Left cardiac atrium (tissue), 4 donors: ENCODE measurements around the gene VPS51. TPM values are rescaled to one million over a fixed set of nuclear protein-coding genes. Genes with fewer than 3 reads are reported as not detected.

Experiments
- ATAC-seq, 2 donors: fragments of 200-7000 bp; cut with Tn5 transposase; one replicate each; pipeline ENCODE4 v1.9.1; 2020; ENCODE audit warnings: mild to moderate bottlenecking in 2 of 2, moderate library complexity in 2 of 2
- DNase-seq: peaks from one replicate; pipeline ENCODE4 v3.0.0-alpha.2; 2020
- intact Hi-C, 2 donors: fragments of 100-400 bp; cut with DNase I; formaldehyde crosslinking; loops; one replicate each; pipeline versions ENCODE4 v1.14.1 to v1.15.1; 2022 to 2023
- long read RNA-seq: library from polyadenylated mRNA; unstranded; transcript quantifications from one replicate; pipeline ENCODE4 v2.0.0, GENCODE V29; 2021
- total RNA-seq, 2 donors: library from RNA; stranded (reverse); fragmentation: NEBNext Ultra II Directional; extraction: Animal tissue kit (Norgen Biotek cat#: 25700); gene quantifications; one replicate each; pipeline ENCODE4 v1.2.1, GENCODE V29; 2021
- donor health status: DM: no; HTN: yes; CAD: no.
- donor health status: DM: no; HTN: yes; CAD: no; lungs with severe emphysema.
- donor health status: DM: yes; HTN: yes; CAD: no.
- donor health status: Dilated cardiomyopathy.

VPS51 gene
- 10 to 100 TPM; 52.7 to 70.1 TPM for total RNA-seq
- long read RNA-seq, transcript VPS51-201 (10 exons, 2,714 nt) = major isoform, 98 of 129 reads
- long read RNA-seq, partial matches to known transcripts = 14 of 129 reads
- long read RNA-seq, other reads (novel, unspliced or antisense) = 16 of 129 reads

- ATAC-seq (peak; percentile 97 to 99), DNase-seq (peak; percentile 91)
- intact Hi-C loops = no loop called here
These were observed at the start of gene VPS51 for GRCh38 chr11:65095974-65096806. Gene VPS51, plus strand, starts transcription at chr11:65096214. Its CDS starts 37 bp downstream, at chr11:65096251.

- intact Hi-C loops = no loop called here
- ATAC-seq (peak; percentile 53 to 69), DNase-seq (peak; percentile 54)
These were observed 48.2 kb upstream of the VPS51 start for GRCh38 chr11:65047581-65048422.

- intact Hi-C loops = no loop called here
- no peak for ATAC-seq
- no peak for DNase-seq
These were observed 44.6 kb upstream of the VPS51 start for GRCh38 chr11:65051398-65051858.

GRCh38 chr11:65053827-65054508, 42.0 kb upstream of the VPS51 start:
- intact Hi-C loops = no loop called here
- ATAC-seq (no peak), DNase-seq (no peak)

- ATAC-seq = no peak
These were observed 40.5 kb upstream of the VPS51 start for GRCh38 chr11:65055538-65055937.

GRCh38 chr11:65056999-65057398, 39.0 kb upstream of the VPS51 start:
- DNase-seq (no peak), ATAC-seq (no peak)
- intact Hi-C loops = no loop called here

More at GRCh38 chr11:65055538-65055937, 40.5 kb upstream of the VPS51 start:
- intact Hi-C loops = no loop called here
- no peak for DNase-seq

- DNase-seq = no peak
- intact Hi-C loops = no loop called here
- ATAC-seq = no peak
These were observed 38.5 kb upstream of the VPS51 start for GRCh38 chr11:65057526-65057925.

GRCh38 chr11:65058012-65058411, 38.0 kb upstream of the VPS51 start:
- intact Hi-C loops = no loop called here
- DNase-seq (no peak), ATAC-seq (no peak)

- intact Hi-C loops = no loop called here
- DNase-seq (no peak), ATAC-seq (no peak)
These were observed 37.5 kb upstream of the VPS51 start, which contains the start of gene NAALADL1 for GRCh38 chr11:65058419-65059054. Gene NAALADL1, minus strand, starts transcription at chr11:65058553. Its CDS starts 32 bp downstream, at chr11:65058521.

GRCh38 chr11:65059523-65059922, 36.5 kb upstream of the VPS51 start:
- DNase-seq (no peak), ATAC-seq (no peak)
- intact Hi-C loops = no loop called here

- intact Hi-C loops = no loop called here
- ATAC-seq = no peak
- no peak for DNase-seq
These were observed 35.8 kb upstream of the VPS51 start for GRCh38 chr11:65059959-65060824.

- ATAC-seq (peak in 1 of 2 donors; percentile 23), DNase-seq (no peak)
- intact Hi-C loops = no loop called here
These were observed 35.1 kb upstream of the VPS51 start for GRCh38 chr11:65060913-65061408.

- intact Hi-C loops = no loop called here
- DNase-seq (no peak), ATAC-seq (no peak)
These were observed 32.5 kb upstream of the VPS51 start for GRCh38 chr11:65063532-65063931.

GRCh38 chr11:65064847-65065240, 31.2 kb upstream of the VPS51 start:
- no peak for DNase-seq
- intact Hi-C loops = no loop called here
- no peak for ATAC-seq

- ATAC-seq = no peak
These were observed 30.2 kb upstream of the VPS51 start for GRCh38 chr11:65065851-65066250.

GRCh38 chr11:65066315-65066714, 29.7 kb upstream of the VPS51 start:
- intact Hi-C loops = no loop called here
- DNase-seq = no peak
- ATAC-seq = no peak

More at GRCh38 chr11:65065851-65066250, 30.2 kb upstream of the VPS51 start:
- intact Hi-C loops = no loop called here
- no peak for DNase-seq

GRCh38 chr11:65066805-65067291, 29.2 kb upstream of the VPS51 start:
- intact Hi-C loops = no loop called here
- ATAC-seq (no peak), DNase-seq (no peak)
